Mesenchymal stem cell (in vitro differentiated cells and primary cell): Measurements from ENCODE around the gene PCBD1.
A peak's percentile ranks its signal among the peaks of the same experiment; 100 is the strongest.

Source experiments
- DNase-seq: peaks from one replicate; pipeline ENCODE4 v3.0.0-alpha.2; 2013
- H2AFZ ChIP-seq: one replicate; pipeline ENCODE4 v1.6.1; 2013; ENCODE audit warnings: low read depth, mild to moderate bottlenecking, control low read depth, inconsistent platforms, low read length, moderate library complexity
- H2AK5ac ChIP-seq: 2 replicates; pipeline ENCODE4 v1.6.1; 2013; ENCODE audit warnings: low read length, moderate library complexity, mild to moderate bottlenecking, inconsistent platforms; ENCODE audit not compliant: severe bottlenecking
- H2BK120ac ChIP-seq: one replicate; pipeline ENCODE4 v1.6.1; 2013; ENCODE audit warnings: low read depth, mild to moderate bottlenecking, inconsistent platforms, low read length, moderate library complexity
- H2BK12ac ChIP-seq, 2 experiments: one replicate each; pipeline ENCODE4 v1.6.1; 2013; ENCODE audit warnings: inconsistent platforms in 2 of 2, low read length in 2 of 2, mild to moderate bottlenecking in 2 of 2, moderate library complexity in 2 of 2, control low read depth in 1 of 2
- H2BK15ac ChIP-seq: one replicate; pipeline ENCODE4 v1.6.1; 2013; ENCODE audit warnings: mild to moderate bottlenecking, low read depth, inconsistent platforms; ENCODE audit not compliant: poor library complexity, severe bottlenecking
- H2BK5ac ChIP-seq: 2 replicates; pipeline ENCODE4 v1.6.1; 2013; ENCODE audit warnings: low read depth, mild to moderate bottlenecking, low read length, control low read depth, inconsistent platforms; ENCODE audit not compliant: poor library complexity, severe bottlenecking
- H3K14ac ChIP-seq, 2 experiments: one replicate each; pipeline ENCODE4 v1.6.1; 2013; ENCODE audit warnings: inconsistent platforms in 2 of 2, low read length in 2 of 2, control low read depth in 1 of 2, mild to moderate bottlenecking in 1 of 2, moderate library complexity in 1 of 2
- H3K18ac ChIP-seq, 2 experiments: one replicate each; pipeline ENCODE4 v1.6.1; 2013; ENCODE audit warnings: inconsistent platforms in 2 of 2, low read length in 2 of 2, control low read depth in 1 of 2, low read depth in 1 of 2, mild to moderate bottlenecking in 1 of 2
- H3K23ac ChIP-seq, 2 experiments: one replicate each; pipeline ENCODE4 v1.6.1; 2013; ENCODE audit warnings: inconsistent platforms in 2 of 2, low read length in 2 of 2, mild to moderate bottlenecking in 2 of 2, moderate library complexity in 2 of 2, control low read depth in 1 of 2
- H3K27ac ChIP-seq: 2 replicates; pipeline ENCODE4 v1.5.1; 2013; ENCODE audit warnings: mild to moderate bottlenecking, moderate library complexity, low read length, control low read depth, inconsistent platforms; ENCODE audit not compliant: poor library complexity, severe bottlenecking
- H3K27me3 ChIP-seq, 2 experiments: 2 replicates each; pipeline versions ENCODE4 v1.6.1 to v1.7.0; 2013; ENCODE audit warnings: low read length in 2 of 2, mild to moderate bottlenecking in 2 of 2, moderate library complexity in 2 of 2, control low read depth in 1 of 2, inconsistent platforms in 1 of 2; ENCODE audit not compliant: control insufficient read depth in 1 of 2, insufficient read depth in 1 of 2
- H3K36me3 ChIP-seq, 2 experiments: 2 replicates each; pipeline versions ENCODE4 v1.6.1 to v1.7.0; 2013; ENCODE audit warnings: low read length in 2 of 2, control low read depth in 1 of 2, inconsistent platforms in 1 of 2, low read depth in 1 of 2, mild to moderate bottlenecking in 1 of 2; ENCODE audit not compliant: insufficient read depth in 2 of 2, control insufficient read depth in 1 of 2
- H3K4ac ChIP-seq, 2 experiments: one replicate each; pipeline ENCODE4 v1.6.1; 2013; ENCODE audit warnings: inconsistent platforms in 2 of 2, low read length in 2 of 2, mild to moderate bottlenecking in 2 of 2, moderate library complexity in 2 of 2, control low read depth in 1 of 2, low read depth in 1 of 2
- H3K4me1 ChIP-seq: 2 replicates; pipeline ENCODE4 v1.6.1; 2013; ENCODE audit warnings: low read depth, low read length, control low read depth; ENCODE audit not compliant: control insufficient read depth, insufficient read depth
- H3K4me2 ChIP-seq: 2 replicates; pipeline ENCODE4 v1.6.1; 2013; ENCODE audit warnings: low read length, mild to moderate bottlenecking, inconsistent platforms; ENCODE audit not compliant: poor library complexity, severe bottlenecking
- H3K4me3 ChIP-seq, 2 experiments: 2 replicates each; pipeline versions ENCODE4 v1.5.1 to v1.7.0; 2013; ENCODE audit warnings: low read length in 2 of 2, mild to moderate bottlenecking in 2 of 2, control low read depth in 1 of 2, low read depth in 1 of 2; ENCODE audit not compliant: insufficient read depth in 1 of 2
- H3K79me1 ChIP-seq: replicated peaks from 2 replicates; pipeline ENCODE4 v1.6.1; 2013; ENCODE audit warnings: mild to moderate bottlenecking, control low read depth, low read length, inconsistent platforms; ENCODE audit not compliant: poor library complexity, severe bottlenecking
- H3K9ac ChIP-seq: 2 replicates; pipeline ENCODE4 v1.7.0; 2013; ENCODE audit warnings: mild to moderate bottlenecking, low read length, moderate library complexity
- H3K9me3 ChIP-seq: 2 replicates; pipeline ENCODE4 v1.7.0; 2013; ENCODE audit warnings: mild to moderate bottlenecking, low read length; ENCODE audit not compliant: control insufficient read depth
- H4K8ac ChIP-seq: one replicate; pipeline ENCODE4 v1.6.1; 2013; ENCODE audit warnings: inconsistent platforms, mild to moderate bottlenecking, low read length, moderate library complexity
- H4K91ac ChIP-seq: one replicate; pipeline ENCODE4 v1.6.1; 2013; ENCODE audit warnings: mild to moderate bottlenecking, low read length, inconsistent platforms
- WGBS: methylation state at CpG from one replicate; pipeline ENCODE4 v1.1.7; 2013; ENCODE audit warnings: mixed read lengths; 5-methylcytosine and 5-hydroxymethylcytosine counted together

Gene PCBD1

GRCh38 chr10:70925377-70926225 lies 37.2 kb upstream of the PCBD1 start:
- WGBS: 29% methylated on average over 21 of the region's 22 CpGs
- Histone ChIP-seq H3K23ac (no peak overlapping the region), H2BK5ac (no peak overlapping the region)

GRCh38 chr10:70923696-70924095 lies 35.3 kb upstream of the PCBD1 start:
- no peaks in the 10 kb centered on the region for H3K79me1 ChIP-seq
- no peaks in the 10 kb centered on the region for H3K9me3 ChIP-seq
- no peak overlapping the region for H4K8ac ChIP-seq
- no peak overlapping the region for H3K27ac ChIP-seq
- no peak overlapping the region for H2BK15ac ChIP-seq
- DNase-seq: no peak
- no peak overlapping the region for H2BK120ac ChIP-seq
- no peak overlapping the region for H3K23ac ChIP-seq
- H3K36me3 ChIP-seq: no peaks in the 10 kb centered on the region
- no peak overlapping the region for H3K4me3 ChIP-seq
- no peak overlapping the region for H3K9ac ChIP-seq
- no peaks in the 10 kb centered on the region for H3K4me1 ChIP-seq
- no peak overlapping the region for H4K91ac ChIP-seq
- H3K27me3 ChIP-seq: peaks cover 69 to 89% of the 10 kb centered on the region in 2 experiments
- no peak overlapping the region for H3K18ac ChIP-seq
- no peak overlapping the region for H3K4ac ChIP-seq
- no peak overlapping the region for H2AK5ac ChIP-seq
- no peak overlapping the region for H3K14ac ChIP-seq
- no peak overlapping the region for H2BK5ac ChIP-seq
- WGBS: 83% methylated on average over 6 of the region's 8 CpGs
- H3K4me2 ChIP-seq: no peak overlapping the region
- no peak overlapping the region for H2AFZ ChIP-seq
- H2BK12ac ChIP-seq: no peak overlapping the region

More at GRCh38 chr10:70925377-70926225, 37.2 kb upstream of the PCBD1 start:
- peaks cover 2% of the 10 kb centered on the region for H3K4me1 ChIP-seq
- H3K4me3 ChIP-seq: no peak overlapping the region
- H2BK12ac ChIP-seq: no peak overlapping the region
- no peaks in the 10 kb centered on the region for H3K79me1 ChIP-seq
- H3K27me3 ChIP-seq: peaks cover 54 to 90% of the 10 kb centered on the region in 2 experiments
- no peak overlapping the region for H3K9ac ChIP-seq
- no peak overlapping the region for H2BK120ac ChIP-seq
- no peaks in the 10 kb centered on the region for H3K36me3 ChIP-seq
- H3K4ac ChIP-seq: no peak overlapping the region
- H3K9me3 ChIP-seq: no peaks in the 10 kb centered on the region
- H4K91ac ChIP-seq: no peak overlapping the region
- no peak overlapping the region for H4K8ac ChIP-seq
- H3K27ac ChIP-seq: no peak overlapping the region
- DNase-seq: peak; percentile 27
- no peak overlapping the region for H2AFZ ChIP-seq
- H3K14ac ChIP-seq: no peak overlapping the region
- H2AK5ac ChIP-seq: no peak overlapping the region
- no peak overlapping the region for H2BK15ac ChIP-seq
- no peak overlapping the region for H3K18ac ChIP-seq
- H3K4me2 ChIP-seq: no peak overlapping the region

GRCh38 chr10:70921285-70921684 lies 32.9 kb upstream of the PCBD1 start:
- Histone ChIP-seq H3K23ac (no peak overlapping the region), H2AFZ (no peak overlapping the region), H3K14ac (no peak overlapping the region), H3K4ac (no peak overlapping the region), H3K9me3 (no peaks in the 10 kb centered on the region), H3K27me3 (peaks cover 63 to 86% of the 10 kb centered on the region in 2 experiments), H3K4me1 (no peaks in the 10 kb centered on the region), H2BK120ac (no peak overlapping the region), H3K36me3 (no peaks in the 10 kb centered on the region), H3K4me2 (no peak overlapping the region), H3K27ac (no peak overlapping the region), H3K18ac (no peak overlapping the region), H2AK5ac (no peak overlapping the region), H3K9ac (no peak overlapping the region), H3K4me3 (no peak overlapping the region), H4K91ac (no peak overlapping the region), H4K8ac (no peak overlapping the region), H3K79me1 (no peaks in the 10 kb centered on the region), H2BK12ac (no peak overlapping the region), H2BK5ac (no peak overlapping the region), H2BK15ac (no peak overlapping the region)
- no CpG with 5 or more reads among the region's 1 CpG for WGBS
- no peak for DNase-seq

GRCh38 chr10:70920519-70920918 lies 32.2 kb upstream of the PCBD1 start:
- Histone ChIP-seq H3K27ac (no peak overlapping the region), H2BK12ac (no peak overlapping the region), H3K9ac (no peak overlapping the region), H3K4ac (no peak overlapping the region), H3K27me3 (peaks cover 71 to 88% of the 10 kb centered on the region in 2 experiments), H3K4me2 (no peak overlapping the region), H3K4me1 (no peaks in the 10 kb centered on the region), H3K36me3 (no peaks in the 10 kb centered on the region), H4K91ac (no peak overlapping the region), H2AFZ (no peak overlapping the region), H3K18ac (no peak overlapping the region), H2AK5ac (no peak overlapping the region), H2BK5ac (no peak overlapping the region), H3K79me1 (no peaks in the 10 kb centered on the region), H3K23ac (no peak overlapping the region), H3K4me3 (no peak overlapping the region), H3K14ac (no peak overlapping the region), H4K8ac (no peak overlapping the region), H2BK15ac (no peak overlapping the region), H3K9me3 (no peaks in the 10 kb centered on the region), H2BK120ac (no peak overlapping the region)
- DNase-seq: no peak
- WGBS: 61% methylated on average over 4 of the region's 4 CpGs
